NCI-H1930 (cell line): Measurements from ENCODE around the gene UCK1.
"Not testable (repeated sequence)": the region's sequence is repeated elsewhere in the genome, so short reads cannot be mapped to it uniquely, and the experiment has no call there.

ENCODE experiments used
- DNase-seq, 2 experiments: peaks; one replicate each; lab custom pipeline; 2025; lab: John Stamatoyannopoulos, UW

UCK1 gene

DNA sequence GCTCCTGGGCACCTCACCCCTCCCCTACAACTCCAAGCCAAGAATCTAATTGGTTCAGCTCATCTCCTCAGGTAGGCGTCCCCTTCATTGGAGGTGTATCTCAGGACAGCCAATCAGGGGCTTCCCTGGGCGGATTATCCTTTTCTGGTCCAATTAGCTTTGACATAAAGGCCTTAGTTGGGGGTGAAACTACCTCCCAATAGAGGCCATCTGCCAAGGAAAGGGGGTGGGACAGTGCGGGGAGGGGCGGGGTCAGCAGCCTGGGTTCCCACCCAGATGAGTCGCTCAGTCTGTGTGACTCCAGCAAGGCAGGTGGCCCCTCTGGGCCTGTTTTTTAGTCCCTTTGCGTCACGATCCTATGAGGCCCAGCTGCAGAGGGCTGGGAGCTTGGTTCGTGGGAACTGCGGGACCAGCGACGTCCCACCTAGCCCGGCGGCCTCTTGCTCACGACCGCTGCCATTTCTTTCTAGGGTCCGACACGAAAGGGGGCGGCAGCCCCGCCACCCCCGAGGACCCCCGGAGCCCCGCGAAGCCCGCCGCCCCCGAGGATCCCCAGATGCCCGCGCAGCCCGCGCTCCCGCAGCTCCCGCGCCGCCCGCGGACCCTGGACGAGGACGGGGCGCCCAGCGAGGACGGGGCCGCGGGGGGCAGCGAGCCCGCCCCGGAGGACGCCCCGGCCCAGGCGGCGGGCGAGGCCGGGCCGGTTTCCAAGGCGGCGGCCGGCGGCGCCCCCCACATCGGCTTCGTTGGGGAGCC is 23.2 kb upstream of the UCK1 start:
- DNase-seq: no peak

DNA sequence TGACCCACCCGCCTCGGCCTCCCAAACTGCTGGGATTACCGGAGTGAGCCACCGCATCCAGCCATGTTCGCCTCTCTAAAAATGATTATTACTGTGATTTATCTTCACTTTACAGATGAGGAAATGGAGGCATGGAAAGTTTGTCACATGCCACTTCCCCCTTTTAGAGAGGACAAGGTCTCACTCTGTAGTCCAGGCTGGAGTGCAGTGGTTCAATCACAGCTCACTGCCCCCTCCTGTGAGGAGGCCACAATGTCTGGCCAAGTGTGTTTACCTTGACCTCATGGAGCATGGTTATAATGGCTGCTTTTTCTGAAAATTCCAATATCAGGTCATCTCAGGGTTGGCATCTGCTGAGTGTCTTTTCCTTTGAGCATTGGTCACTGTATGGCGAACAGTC is 21.0 kb upstream of the UCK1 start:
- no peak for DNase-seq

- DNase-seq: not testable (repeated sequence)
Measured at GRCh38 chr9:131550465-131550864, 19.4 kb upstream of the UCK1 start.

DNA sequence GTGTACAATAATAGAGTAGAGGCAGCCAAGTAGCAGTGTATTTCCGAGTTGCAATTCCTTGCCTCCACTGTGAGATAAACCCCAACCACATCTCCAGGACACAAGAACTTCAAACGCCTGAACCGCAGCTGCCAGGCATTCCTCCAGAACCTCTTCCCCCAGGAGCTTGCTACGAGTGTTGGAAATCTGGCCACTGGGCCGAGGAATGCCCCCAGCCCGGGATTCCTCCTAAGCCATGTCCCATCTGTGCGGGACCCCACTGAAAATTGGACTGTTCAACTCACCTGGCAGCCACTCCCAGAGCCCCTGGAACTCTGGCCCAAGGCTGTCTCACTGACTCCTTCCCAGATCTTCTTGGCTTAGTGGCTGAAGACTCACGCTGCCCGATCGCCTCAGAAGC is 18.1 kb upstream of the UCK1 start:
- not testable (repeated sequence) for DNase-seq

GRCh38 chr9:131546336-131547084 is 15.4 kb upstream of the UCK1 start:
- DNase-seq: no peak

DNA sequence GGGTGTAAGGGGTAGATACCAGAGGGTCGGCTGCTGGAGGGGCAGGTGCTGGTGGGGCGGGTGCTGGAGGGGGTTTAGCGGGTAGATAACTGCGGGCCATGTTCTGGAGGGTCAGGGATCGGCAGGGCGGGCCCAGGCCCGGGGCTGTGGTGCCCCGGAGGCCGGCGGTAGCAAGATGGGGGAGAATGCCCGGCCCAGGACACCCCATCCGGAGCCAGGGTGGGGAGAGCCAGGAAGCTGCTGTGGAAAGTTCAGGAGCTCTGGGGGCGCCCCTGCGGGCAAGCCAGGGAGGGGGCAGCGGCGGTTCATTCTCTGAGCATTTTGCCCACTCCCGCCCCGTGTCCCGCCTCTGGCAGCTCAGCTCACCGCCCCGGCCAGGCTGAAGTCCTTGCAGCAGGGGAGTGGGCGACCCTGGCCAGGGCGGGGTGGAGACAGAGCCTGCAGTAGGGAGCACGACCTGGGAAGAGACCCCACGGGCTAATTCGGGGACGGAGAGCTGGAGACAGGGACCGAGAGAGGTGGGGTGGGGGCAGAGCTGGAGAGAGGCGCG is 14.8 kb upstream of the UCK1 start:
- no peak for DNase-seq

GRCh38 chr9:131545003-131545785 is 14.1 kb upstream of the UCK1 start, which contains the start of gene PRRT1B:
Gene PRRT1B, plus strand, starts transcription at chr9:131545523. Its CDS starts 93 bp downstream, at chr9:131545616.
- peak; percentile 24 to 54 for DNase-seq

DNA sequence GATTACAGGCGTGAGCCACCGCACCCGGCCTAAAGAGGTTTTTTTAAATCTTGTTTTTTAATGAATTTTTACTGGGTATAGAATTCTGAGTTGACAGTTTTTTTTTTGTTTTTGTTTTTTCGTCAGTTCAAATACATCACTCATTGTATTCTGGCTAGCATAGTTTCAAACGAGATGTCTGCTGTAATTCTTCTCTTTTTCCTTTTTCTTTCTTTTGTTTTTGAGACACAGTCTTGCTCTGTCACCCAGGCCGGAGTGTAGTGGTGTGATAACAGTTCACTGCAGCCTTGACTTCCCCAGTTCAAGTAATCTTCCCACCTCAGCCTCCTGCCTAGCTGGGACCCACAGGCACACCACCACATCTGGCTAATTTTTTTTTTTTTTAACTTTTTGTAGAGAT is 12.1 kb upstream of the UCK1 start:
- DNase-seq: no peak

DNA sequence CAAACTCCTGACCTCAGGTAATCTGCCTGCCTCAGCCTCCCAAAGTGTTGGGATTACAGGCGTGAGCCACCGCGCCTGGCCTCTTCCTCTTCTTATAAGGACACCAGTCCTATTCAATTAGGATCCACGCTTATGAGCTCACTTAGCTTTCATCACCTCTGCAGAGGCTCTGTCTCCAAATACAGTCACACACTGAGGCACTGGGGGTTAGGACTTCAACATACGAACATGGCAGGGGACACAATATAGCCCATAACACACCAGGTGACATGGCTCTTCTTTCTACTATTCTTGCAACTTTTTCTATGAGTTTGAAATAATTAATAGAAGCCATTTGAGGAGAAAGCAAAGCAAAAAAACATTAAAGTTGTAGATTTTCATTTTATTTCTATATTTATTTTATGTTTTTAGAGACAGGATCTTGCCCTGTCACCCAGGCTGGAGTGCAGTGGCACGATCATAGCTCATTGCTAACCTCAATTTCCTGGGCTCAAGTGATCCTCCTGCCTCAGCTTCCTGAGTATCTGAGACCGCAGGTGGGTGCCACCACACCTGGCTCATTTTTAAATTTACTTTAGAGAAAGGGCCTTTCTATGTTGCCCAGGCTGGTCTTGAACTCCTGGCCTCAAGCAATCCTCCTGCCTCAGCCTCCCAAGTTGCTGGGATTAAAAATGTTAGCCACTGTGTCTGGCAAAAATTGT is 8.3 kb upstream of the UCK1 start:
- no peak for DNase-seq

DNA sequence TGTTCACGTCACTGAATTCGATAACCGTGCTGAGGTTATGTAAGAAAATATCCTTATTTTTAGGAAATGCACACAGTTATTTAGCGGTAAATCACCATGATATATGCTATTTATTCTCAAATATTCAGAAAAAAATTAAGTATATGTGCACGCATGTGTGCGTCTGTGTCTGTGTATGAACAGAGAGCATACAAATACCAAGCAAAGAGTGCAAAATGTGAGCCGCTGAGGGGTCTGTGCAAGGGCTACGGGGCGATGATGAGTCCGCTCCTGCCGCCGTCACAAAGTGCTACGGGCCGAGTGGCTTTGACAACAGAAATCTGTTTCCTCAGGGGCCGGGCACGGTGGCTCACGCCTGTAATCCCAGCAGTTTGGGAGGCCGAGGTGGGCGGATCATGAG is 6.9 kb upstream of the UCK1 start:
- DNase-seq: no peak

- DNase-seq: no peak
Measured at GRCh38 chr9:131534721-131535237, 3.7 kb upstream of the UCK1 start.

- peak in 1 of 2 experiments; percentile 24 for DNase-seq
Measured at GRCh38 chr9:131530546-131530919, 530 bp downstream of the UCK1 start.

- no peak for DNase-seq
Measured at GRCh38 chr9:131529597-131530545, 1.2 kb downstream of the UCK1 start.

- no peak for DNase-seq
Measured at GRCh38 chr9:131528886-131529505, 2.1 kb downstream of the UCK1 start.

DNA sequence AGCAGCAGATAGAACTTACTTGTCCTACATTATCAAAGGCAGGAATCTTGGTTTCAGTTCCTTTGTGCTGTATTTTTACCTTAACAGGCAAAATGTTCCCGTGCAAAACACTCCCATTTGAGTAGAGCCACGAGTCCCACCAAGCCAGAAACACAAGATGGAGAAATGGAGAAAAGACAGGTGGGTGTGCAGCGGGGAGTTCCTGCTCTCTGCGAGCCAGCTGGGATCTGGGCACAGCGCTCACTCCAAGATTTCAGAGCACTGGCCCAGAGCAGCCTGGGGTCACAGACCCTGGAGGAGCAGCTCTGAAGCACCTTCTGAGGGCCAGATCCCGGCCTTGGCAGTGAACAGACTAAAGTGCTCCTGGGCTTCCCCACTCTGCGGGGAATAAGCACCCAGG is 2.9 kb downstream of the UCK1 start:
- no peak for DNase-seq

DNA sequence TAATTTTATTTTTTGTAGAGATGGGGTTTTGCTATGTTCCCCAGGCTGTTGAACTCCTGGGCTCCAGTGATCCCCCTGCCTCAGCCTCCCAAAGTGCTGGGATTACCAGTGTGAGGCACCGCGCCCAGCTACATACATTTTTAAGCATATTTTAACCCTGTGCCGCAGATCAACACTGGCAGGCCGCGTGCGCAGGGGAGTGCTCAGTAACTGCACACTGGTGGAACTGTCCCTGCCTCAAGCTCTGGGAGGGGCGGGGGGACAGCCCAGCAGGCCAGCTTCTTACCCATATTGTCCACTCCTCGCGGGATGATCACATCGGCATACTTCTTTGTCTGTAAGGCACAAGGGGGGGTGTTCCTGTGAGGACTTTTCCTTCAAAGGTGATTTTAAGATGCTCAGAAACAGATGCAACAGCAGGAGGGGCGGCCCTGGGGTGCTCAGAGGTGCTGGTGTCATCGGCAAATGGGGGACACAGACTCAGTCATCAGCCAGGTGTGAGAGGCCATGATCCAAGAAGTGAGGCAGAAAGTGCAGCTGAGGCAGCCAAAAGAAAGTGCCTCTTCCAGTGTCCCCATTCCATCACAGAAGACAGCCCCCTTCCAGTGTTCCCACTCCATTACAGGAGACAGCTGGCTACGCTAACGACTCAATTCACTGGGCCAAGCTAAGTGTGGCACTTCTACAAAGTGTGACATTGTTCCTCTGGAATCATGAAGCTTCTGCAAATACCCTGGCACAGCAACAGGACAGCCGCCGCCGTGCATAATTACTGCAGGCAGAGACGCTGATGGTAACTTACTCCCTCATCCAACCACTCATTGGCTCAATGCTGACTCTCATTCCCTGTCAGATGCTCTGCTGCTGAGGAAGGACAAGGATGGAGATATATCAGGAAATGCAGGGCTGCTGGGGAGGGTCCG is 5.2 kb downstream of the UCK1 start:
- DNase-seq: no peak

DNA sequence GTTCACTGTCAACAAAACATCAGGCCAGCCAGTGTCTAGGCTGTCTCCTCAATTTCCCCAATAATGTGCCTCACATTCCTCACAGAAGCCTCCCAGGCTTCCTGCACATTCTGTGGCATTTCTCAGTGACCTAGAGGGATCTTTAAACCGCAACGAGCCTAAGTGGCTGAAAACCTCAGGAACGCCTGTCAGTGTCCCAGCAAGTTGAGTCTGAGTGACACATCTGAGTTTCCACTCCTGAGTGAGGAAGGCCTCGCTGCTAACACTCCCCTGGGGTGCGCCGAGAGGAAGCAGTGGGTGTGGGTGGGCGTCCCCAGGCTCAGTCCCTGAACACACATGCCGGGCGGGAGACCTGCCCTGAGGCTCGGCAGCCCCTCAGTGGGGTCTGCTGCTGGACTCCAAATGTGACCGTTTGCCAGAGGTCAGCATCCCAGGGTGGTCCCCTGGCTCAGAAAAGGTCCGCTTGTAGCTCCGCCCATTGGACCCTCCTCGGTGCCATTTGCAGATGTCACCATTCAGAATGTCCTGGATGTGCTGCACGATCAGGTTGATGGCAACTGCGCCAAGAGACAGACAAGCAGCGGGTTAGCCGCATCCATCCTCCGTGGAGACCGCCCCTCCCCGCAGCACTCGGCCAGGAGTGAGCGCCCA is 6.3 kb downstream of the UCK1 start:
- DNase-seq: no peak
